ENCODE data around the gene PCYT2. TPM values are rescaled to one million over a fixed set of nuclear protein-coding genes. Genes with fewer than 3 reads are reported as not detected.

PCYT2 gene
- total and polyA plus RNA-seq, 9 of the 15 experiments (the other 6 are each of a cell fraction or from before 2014, with no cell fraction given) = 0.92 to 134 (median 82.5) TPM

- no peak for TF ChIP-seq THRA (IDR thresholded peaks at IDR 0.05)
- no peak for TF ChIP-seq ZNF609 (CRISPR knock-in tag; IDR thresholded peaks at IDR 0.05; ENCODE audit: borderline replicate concordance)
- peak; percentile 72 for TF ChIP-seq KDM5B (IDR thresholded peaks at IDR 0.05; ENCODE audit: insufficient replicate concordance, low read depth, low read length)
- TF ChIP-seq TAF7 (tag; IDR thresholded peaks at IDR 0.05) = no peak
- no peak for TF ChIP-seq ZNF316 (IDR thresholded peaks at IDR 0.05)
- peak; percentile 73; the same call in 1 of the 2 replicates for TF ChIP-seq ATF7 (IDR thresholded peaks at IDR 0.05)
- peak; percentile 88; the same call in 1 of the 2 replicates for TF ChIP-seq NFRKB (IDR thresholded peaks at IDR 0.05; ENCODE audit: low read depth)
- 0 out of 2 replicates have a peak, but pooled peaks have one; percentile 63 for TF ChIP-seq ZKSCAN8 (CRISPR knock-in tag; IDR thresholded peaks at IDR 0.05)
- no peak for TF ChIP-seq ZNF408 (CRISPR knock-in tag; IDR thresholded peaks at IDR 0.05; ENCODE audit: low read depth)
- TF ChIP-seq SIRT6 (IDR thresholded peaks at IDR 0.05; ENCODE audit: low read depth, low read length) = no peak
- TF ChIP-seq ZNF23 (CRISPR knock-in tag; IDR thresholded peaks at IDR 0.05) = no peak
- no peak for TF ChIP-seq HNRNPUL1 (IDR thresholded peaks at IDR 0.05; ENCODE audit: low read length)
- no peak for TF ChIP-seq PTBP1 (IDR thresholded peaks at IDR 0.05; ENCODE audit: low read depth, low read length)
- peak; percentile 71; the same call in 1 of the 2 replicates for TF ChIP-seq ZNF77 (CRISPR knock-in tag; IDR thresholded peaks at IDR 0.05)
- no peak for TF ChIP-seq RFX7 (CRISPR knock-in tag; IDR thresholded peaks at IDR 0.05)
- TF ChIP-seq ERF (CRISPR knock-in tag; IDR thresholded peaks at IDR 0.05) = peak; percentile 87
- no peak for TF ChIP-seq POLR3A (IDR thresholded peaks at IDR 0.05; ENCODE audit: borderline replicate concordance, extremely low read depth, insufficient read depth, insufficient read length)
- no peak for TF ChIP-seq ZNF444 (CRISPR knock-in tag; IDR thresholded peaks at IDR 0.05)
- TF ChIP-seq BMI1 (IDR thresholded peaks at IDR 0.05; ENCODE audit: low read length) = no peak
- no peak for TF ChIP-seq BDP1 (IDR thresholded peaks at IDR 0.05; ENCODE audit: insufficient read depth, insufficient read length)
- TF ChIP-seq ETV5 (CRISPR knock-in tag; IDR thresholded peaks at IDR 0.05; ENCODE audit: low read depth) = peak; percentile 99
- TF ChIP-seq SRSF9 (IDR thresholded peaks at IDR 0.05; ENCODE audit: borderline replicate concordance, low read depth, low read length) = no peak
- no peak for TF ChIP-seq ZBTB34 (CRISPR knock-in tag; IDR thresholded peaks at IDR 0.05)
Measured at GRCh38 chr17:81871387-81872230, 39.6 kb downstream of the PCYT2 start (continued).
